ENCODE measurements around the gene ATP8B2. TPM values are rescaled to one million over a fixed set of nuclear protein-coding genes. Genes with fewer than 3 reads are reported as not detected.

ATP8B2 gene
- polyA plus RNA-seq, 1 of the 3 experiments (the other 2 are of a cell fraction), result 50.7 TPM

GRCh38 chr1:154329551-154330131 is 4.3 kb downstream of the ATP8B2 start (continued):
- TF ChIP-seq CHD2 (IDR thresholded peaks at IDR 0.05; ENCODE audit: low read length, partially characterized antibody), result no peak
- no peak for TF ChIP-seq MXI1 (IDR thresholded peaks at IDR 0.05; ENCODE audit: low read depth, low read length)
- no peak for TF ChIP-seq ELF1 (IDR thresholded peaks at IDR 0.05)
- no peak for TF ChIP-seq RAD21 (IDR thresholded peaks at IDR 0.05; ENCODE audit: low read length)
- no peak for TF ChIP-seq TEAD4 (IDR thresholded peaks at IDR 0.05; ENCODE audit: borderline replicate concordance, insufficient read depth)
- TF ChIP-seq RFX5 (IDR thresholded peaks at IDR 0.05; ENCODE audit: low read length), result no peak
- no peak for TF ChIP-seq SIN3A (IDR thresholded peaks at IDR 0.05; ENCODE audit: borderline replicate concordance, low read depth, low read length)

- Histone ChIP-seq H2AFZ (ENCODE audit: low read depth) (no peak overlapping the region), H3K9me3 (no peaks in the 10 kb centered on the region), H4K20me1 (ENCODE audit: insufficient read depth) (peaks cover 20% of the 10 kb centered on the region), H3K4me1 (ENCODE audit: control insufficient read depth in 1 of 2, insufficient read depth in 2 of 2, low read depth in 1 of 2, low read length in 1 of 2) (peaks cover 24 to 32% of the 10 kb centered on the region in 2 experiments; a peak in 3 of 4 replicates), H3F3A (replicated peaks; ENCODE audit: insufficient read depth) (peaks cover 17% of the 10 kb centered on the region), H3K4me2 (no peak overlapping the region), H3K4me3 (ENCODE audit: low read depth in 2 of 2, low read length in 1 of 2) (no peak overlapping the region), H3K9me2 (no peaks in the 10 kb centered on the region), H3K36me3 (replicated peaks in 1 of 2; ENCODE audit: control insufficient read depth in 1 of 2, insufficient read depth in 2 of 2, low read length in 1 of 2) (peaks cover 29 to 39% of the 10 kb centered on the region in 2 experiments), H3K27ac (ENCODE audit: low read depth in 2 of 2, low read length in 1 of 2) (no peak overlapping the region), H3K79me2 (ENCODE audit: insufficient read depth) (peaks cover 35% of the 10 kb centered on the region), H3K9ac (no peak overlapping the region), H3K27me3 (ENCODE audit: insufficient read depth) (no peaks in the 10 kb centered on the region)
- CTCF ChIA-PET, result interaction anchor here (0.6 to 2.6 kb wide), 4 partner anchors 9 to 59 kb away, joined by 3 to 10 read pairs (median 4); partner anchors contain the start of gene HAX1
- POLR2A ChIA-PET, result no interaction called here
- DNase-seq, result no peak
- TF ChIP-seq MEF2A (IDR thresholded peaks at IDR 0.05; ENCODE audit: borderline replicate concordance, low read depth) (no peak), REST (IDR thresholded peaks at IDR 0.05; ENCODE audit: low read depth, low read length) (no peak), MAX (IDR thresholded peaks at IDR 0.05; ENCODE audit: low read depth) (no peak), TAF1 (IDR thresholded peaks at IDR 0.05; ENCODE audit: borderline replicate concordance, low read depth, low read length) (no peak), GATA2 (CRISPR knock-in tag; IDR thresholded peaks at IDR 0.05) (no peak)
Observed at GRCh38 chr1:154330669-154331068, 5.3 kb downstream of the ATP8B2 start.
